ENCODE data around the gene SHISA2.

GRCh38 chr13:26038931-26039475 lies 12.8 kb downstream of the SHISA2 start:
- TF ChIP-seq, protein P1, sequence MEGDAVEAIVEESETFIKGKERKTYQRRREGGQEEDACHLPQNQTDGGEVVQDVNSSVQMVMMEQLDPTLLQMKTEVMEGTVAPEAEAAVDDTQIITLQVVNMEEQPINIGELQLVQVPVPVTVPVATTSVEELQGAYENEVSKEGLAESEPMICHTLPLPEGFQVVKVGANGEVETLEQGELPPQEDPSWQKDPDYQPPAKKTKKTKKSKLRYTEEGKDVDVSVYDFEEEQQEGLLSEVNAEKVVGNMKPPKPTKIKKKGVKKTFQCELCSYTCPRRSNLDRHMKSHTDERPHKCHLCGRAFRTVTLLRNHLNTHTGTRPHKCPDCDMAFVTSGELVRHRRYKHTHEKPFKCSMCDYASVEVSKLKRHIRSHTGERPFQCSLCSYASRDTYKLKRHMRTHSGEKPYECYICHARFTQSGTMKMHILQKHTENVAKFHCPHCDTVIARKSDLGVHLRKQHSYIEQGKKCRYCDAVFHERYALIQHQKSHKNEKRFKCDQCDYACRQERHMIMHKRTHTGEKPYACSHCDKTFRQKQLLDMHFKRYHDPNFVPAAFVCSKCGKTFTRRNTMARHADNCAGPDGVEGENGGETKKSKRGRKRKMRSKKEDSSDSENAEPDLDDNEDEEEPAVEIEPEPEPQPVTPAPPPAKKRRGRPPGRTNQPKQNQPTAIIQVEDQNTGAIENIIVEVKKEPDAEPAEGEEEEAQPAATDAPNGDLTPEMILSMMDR (IDR thresholded peaks at IDR 0.05) = no peak
- no peak for TF ChIP-seq POLR2A (IDR thresholded peaks at IDR 0.05)
